Activated T-cell treated with anti-CD3 and anti-CD28 coated beads for 48 hours (primary cell): Measurements from ENCODE around the gene GPATCH4.
"Not testable (repeated sequence)": the region's sequence is repeated elsewhere in the genome, so short reads cannot be mapped to it uniquely, and the experiment has no call there.

Experiments used
- DNase-seq: peaks from one replicate; pipeline ENCODE4 v3.0.0-alpha.2; 2020; ENCODE audit warnings: low read depth

Gene GPATCH4

DNA sequence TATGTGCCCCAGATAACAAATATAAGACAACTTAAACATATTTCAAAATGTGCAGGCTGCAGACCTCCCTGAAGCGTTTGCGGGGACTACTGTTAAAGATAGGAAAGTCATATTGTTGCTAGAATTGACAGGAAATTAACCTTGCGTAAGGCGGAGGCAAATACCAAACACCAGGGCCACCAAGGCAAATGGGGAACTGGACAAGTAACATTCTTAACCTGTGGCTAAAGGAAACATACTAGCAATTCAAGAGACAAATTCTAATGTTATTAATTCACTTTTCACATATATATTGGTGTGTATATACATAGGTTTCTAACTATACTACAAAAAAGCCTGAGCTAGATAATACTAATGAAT lies 24.8 kb upstream of the GPATCH4 start:
- DNase-seq: no peak

- DNase-seq: peak; percentile 58
Measured at GRCh38 chr1:156625436-156626078, 24.3 kb upstream of the GPATCH4 start.

DNA sequence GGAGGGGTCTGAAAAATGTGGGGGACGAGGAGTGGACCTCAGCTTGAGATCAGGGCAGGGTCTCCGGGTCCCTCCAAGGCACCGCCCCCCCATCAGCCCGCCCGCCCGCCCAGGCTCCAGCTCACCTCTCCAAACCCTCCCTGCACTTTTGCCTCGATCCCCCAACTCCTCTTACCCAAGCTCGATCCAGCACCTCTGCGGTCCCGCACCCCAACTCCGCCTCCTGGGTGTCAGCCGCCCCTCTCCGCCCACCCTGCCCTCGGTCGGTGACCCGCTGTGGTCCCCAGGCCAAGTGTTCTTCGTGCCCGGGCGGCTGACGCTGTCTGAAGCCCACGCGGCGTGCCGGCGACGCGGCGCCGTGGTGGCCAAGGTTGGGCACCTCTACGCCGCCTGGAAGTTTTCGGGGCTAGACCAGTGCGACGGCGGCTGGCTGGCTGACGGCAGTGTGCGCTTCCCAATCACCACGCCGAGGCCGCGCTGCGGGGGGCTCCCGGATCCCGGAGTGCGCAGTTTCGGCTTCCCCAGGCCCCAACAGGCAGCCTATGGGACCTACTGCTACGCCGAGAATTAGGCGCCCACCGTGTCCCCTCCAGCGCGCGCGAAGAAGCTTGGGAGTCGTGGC lies 23.6 kb upstream of the GPATCH4 start:
- DNase-seq: no peak

- DNase-seq: peak; percentile 40
Measured at GRCh38 chr1:156623946-156624813, 22.9 kb upstream of the GPATCH4 start.

GRCh38 chr1:156622581-156623297 lies 21.5 kb upstream of the GPATCH4 start:
- no peak for DNase-seq

DNA sequence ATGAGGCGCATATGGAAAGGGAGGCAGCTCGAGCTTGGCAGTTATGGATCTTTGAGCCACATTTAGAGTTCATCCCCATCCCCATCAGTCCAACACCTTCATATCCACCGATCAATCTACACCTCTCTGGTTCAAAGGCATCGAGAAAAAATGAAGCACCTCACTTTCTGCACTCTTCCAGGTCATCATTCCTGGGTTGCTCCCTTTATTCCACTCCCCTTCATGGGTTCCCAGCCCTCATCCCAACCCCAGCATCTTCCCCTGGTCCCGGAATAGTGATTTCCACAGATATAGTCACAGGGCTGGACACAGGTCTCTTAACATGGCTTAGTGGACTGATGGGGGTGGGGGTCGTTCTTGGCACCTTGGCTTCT lies 18.3 kb upstream of the GPATCH4 start:
- DNase-seq: no peak

GRCh38 chr1:156618853-156619581 lies 17.7 kb upstream of the GPATCH4 start, which contains the start of gene HAPLN2:
HAPLN2 (plus strand) TSS chr1:156619415; CDS start chr1:156623491, 4,076 bp downstream.
- no peak for DNase-seq

GRCh38 chr1:156616463-156616862 lies 15.2 kb upstream of the GPATCH4 start:
- no peak for DNase-seq

DNA sequence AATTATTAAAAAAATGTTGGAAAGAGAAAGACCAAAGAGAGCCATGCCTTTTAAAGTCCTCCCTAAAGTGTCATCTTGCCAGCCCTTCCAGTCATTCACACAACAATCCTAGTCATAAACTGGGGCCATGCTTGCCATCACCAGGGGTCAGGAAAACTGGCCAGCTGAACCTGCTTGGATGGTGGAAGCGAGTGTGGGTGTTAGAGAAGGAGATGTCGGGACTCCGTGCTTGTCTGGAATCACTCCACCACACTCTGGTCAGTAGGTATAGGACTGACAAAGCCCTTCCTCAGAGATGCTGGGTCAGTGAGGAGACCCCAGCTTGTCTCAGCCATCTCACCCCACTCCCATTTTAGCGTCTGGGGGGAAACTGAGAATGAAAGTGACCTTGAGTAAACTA lies 14.7 kb upstream of the GPATCH4 start:
- DNase-seq: no peak

- DNase-seq: no peak
Measured at GRCh38 chr1:156612666-156613065, 11.4 kb upstream of the GPATCH4 start.

- DNase-seq: not testable (repeated sequence)
Measured at GRCh38 chr1:156610072-156610471, 8.8 kb upstream of the GPATCH4 start.

- peak; percentile 44 for DNase-seq
Measured at GRCh38 chr1:156608981-156609380, 7.7 kb upstream of the GPATCH4 start.

DNA sequence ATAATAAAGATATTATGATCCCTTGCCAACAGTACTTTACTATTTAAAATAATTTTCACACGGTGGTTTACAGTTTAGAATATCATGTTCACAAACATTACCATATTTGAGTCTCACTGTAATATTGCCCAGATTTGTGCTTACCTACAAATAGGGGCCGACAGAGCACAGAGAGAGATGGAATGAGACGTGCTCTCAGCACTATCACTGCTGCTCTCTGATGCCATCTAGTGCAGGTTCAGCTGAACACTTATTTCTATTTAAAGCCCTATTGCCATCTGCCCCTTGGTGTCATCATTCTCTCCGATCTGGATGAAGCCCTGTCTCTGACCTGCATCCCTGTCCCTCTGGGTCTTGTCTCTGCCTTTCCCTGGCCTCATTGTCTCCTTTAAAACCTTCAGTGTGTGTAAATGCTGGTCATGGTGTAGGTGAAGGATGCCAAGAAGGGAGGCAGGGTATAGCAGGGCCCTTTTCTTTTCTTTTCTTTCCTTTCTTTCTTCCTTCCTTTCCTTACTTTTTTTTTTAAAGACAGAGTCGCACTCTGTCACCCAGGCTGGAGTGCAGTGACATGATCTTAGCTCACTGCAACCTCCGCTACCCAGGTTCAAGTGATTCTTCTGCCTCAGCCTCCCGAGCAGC lies 6.9 kb upstream of the GPATCH4 start:
- DNase-seq: peak; percentile 48

GRCh38 chr1:156607344-156607743 lies 6.1 kb upstream of the GPATCH4 start:
- DNase-seq: not testable (repeated sequence)

GRCh38 chr1:156602557-156602993 lies 1.3 kb upstream of the GPATCH4 start:
- DNase-seq: no peak

- DNase-seq: no peak
Measured at GRCh38 chr1:156601892-156602291, 613 bp upstream of the GPATCH4 start.

GRCh38 chr1:156600733-156601121 lies 552 bp downstream of the GPATCH4 start:
- no peak for DNase-seq

DNA sequence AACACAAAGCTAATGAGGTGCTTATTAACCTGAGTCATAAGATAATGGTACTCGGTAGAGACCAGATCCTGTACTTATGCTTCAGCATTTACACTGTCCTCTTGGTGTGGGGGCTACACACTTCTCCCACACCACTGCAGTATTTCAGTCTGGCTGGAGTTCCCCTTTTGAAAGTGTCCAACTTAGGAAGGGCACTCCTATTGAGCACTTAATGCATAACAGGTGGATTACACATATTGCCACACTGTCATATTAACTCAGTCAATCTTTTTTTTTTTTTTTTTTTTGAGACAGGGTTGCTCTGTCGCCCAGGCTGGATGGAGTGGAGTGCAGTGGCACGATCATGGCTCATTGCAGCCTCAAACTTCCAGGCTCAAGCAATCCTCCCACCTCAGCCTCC lies 1.5 kb downstream of the GPATCH4 start:
- no peak for DNase-seq

DNA sequence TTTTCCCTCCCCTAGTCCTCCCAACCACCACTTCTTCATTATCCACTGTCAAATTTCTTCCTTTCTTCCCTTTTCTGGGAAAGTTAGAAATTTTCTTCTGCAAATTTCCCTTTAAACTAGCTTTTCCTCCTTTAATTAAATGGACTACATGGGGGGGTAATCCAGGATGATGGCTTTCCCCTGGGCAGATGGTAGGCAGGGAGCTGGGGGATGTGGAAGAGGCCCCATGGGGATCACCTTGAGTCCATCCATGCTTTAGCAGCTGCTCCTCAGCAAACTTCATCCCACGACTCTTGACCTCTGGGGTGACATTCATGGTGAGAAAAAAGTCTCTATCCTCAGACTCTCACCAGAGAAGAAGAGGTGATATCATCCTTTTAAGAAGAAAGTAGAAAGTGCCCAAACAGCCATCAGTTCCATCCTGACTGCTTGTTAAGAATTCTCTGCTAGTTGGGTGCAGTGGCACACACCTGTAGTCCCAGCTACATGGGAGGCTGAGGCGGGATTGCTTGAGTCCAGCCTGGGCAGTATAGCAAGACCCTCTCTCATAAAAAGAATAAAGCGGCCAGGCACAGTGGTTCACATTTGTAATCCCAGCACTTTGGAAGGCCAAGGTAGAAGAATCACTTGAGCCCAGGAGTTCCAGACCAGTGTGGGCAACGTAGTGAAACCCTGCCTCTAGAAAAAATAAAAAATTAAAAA lies 2.4 kb downstream of the GPATCH4 start:
- DNase-seq: no peak

DNA sequence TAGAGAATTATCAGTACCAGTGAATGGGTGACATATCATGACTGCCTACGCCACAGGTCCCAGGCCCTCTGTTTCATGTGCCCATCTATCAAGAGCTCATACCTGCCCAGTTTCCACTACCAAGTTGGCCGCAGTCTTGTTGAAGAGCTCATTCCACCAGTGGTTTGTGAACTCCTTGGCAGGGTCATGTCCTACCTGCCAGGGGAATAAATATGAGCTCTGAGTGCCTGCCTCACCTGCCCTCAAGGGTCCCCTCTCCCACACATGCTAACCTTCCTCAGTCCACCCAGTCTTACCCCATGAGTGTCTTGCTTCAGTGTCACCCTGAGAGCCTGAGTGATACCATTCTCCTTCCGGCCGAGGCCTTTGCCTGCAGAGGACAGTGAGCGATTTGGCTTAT lies 3.2 kb downstream of the GPATCH4 start:
- no peak for DNase-seq

- no peak for DNase-seq
Measured at GRCh38 chr1:156596426-156596825, 4.9 kb downstream of the GPATCH4 start.
